Common myeloid progenitor, CD34-positive (primary cell): ENCODE data around the gene ELK4.
A peak's percentile ranks its signal among the peaks of the same experiment; 100 is the strongest.

Source experiments
- CTCF ChIA-PET: fragments of 350-600 bp; sonication (Branson Sonifier 250); formaldehyde crosslinking; loops from one replicate; lab custom pipeline; 2021; ENCODE audit warnings: antibody characterized with exemption; lab: Charles Lee
- POLR2A ChIA-PET: fragments of 350-600 bp; sonication (Branson Sonifier 250); formaldehyde crosslinking; loops from one replicate; lab custom pipeline; 2021; ENCODE audit warnings: antibody characterized with exemption; lab: Charles Lee
- DNase-seq, 3 donors: peaks; one replicate each; pipeline versions ENCODE4 v3.0.0 to v3.0.0-alpha.2; 2013
- H3K27ac ChIP-seq, 2 experiments: 1 replicate in 1 of 2; 2 replicates in 1 of 2; pipeline ENCODE4 v1.7.0; 2013; ENCODE audit warnings: inconsistent platforms in 2 of 2, low read length in 2 of 2, mild to moderate bottlenecking in 2 of 2, low read depth in 1 of 2, moderate library complexity in 1 of 2; ENCODE audit not compliant: severe bottlenecking in 2 of 2, insufficient read depth in 1 of 2, poor library complexity in 1 of 2
- H3K27me3 ChIP-seq, 5 experiments: replicated peaks in 2 of 5; 1 replicate in 3 of 5; 2 replicates in 2 of 5; pipeline versions ENCODE4 v1.6.1 to v1.7.0; 2013; ENCODE audit warnings: low read length in 4 of 5, mild to moderate bottlenecking in 2 of 5, moderate library complexity in 2 of 5, inconsistent platforms in 1 of 5; ENCODE audit not compliant: insufficient read depth in 5 of 5, control insufficient read depth in 4 of 5
- H3K36me3 ChIP-seq, 4 experiments: 1 replicate in 2 of 4; 2 replicates in 2 of 4; pipeline versions ENCODE4 v1.6.1 to v1.7.0; 2013; ENCODE audit warnings: low read length in 3 of 4, control low read depth in 1 of 4, mild to moderate bottlenecking in 1 of 4; ENCODE audit not compliant: control insufficient read depth in 4 of 4, insufficient read depth in 4 of 4
- H3K4me1 ChIP-seq, 4 experiments: 1 replicate in 3 of 4; 2 replicates in 1 of 4; pipeline versions ENCODE4 v1.6.1 to v1.7.1; 2013; ENCODE audit warnings: low read length in 3 of 4, mild to moderate bottlenecking in 3 of 4, control low read depth in 1 of 4, inconsistent platforms in 1 of 4, moderate library complexity in 1 of 4; ENCODE audit not compliant: control insufficient read depth in 4 of 4, insufficient read depth in 4 of 4; ENCODE audit errors: control extremely low read depth in 1 of 4
- H3K4me3 ChIP-seq, 7 experiments: 1 replicate in 4 of 7; 2 replicates in 3 of 7; pipeline versions ENCODE4 v1.5.1 to v1.7.0; 2013; ENCODE audit warnings: mild to moderate bottlenecking in 7 of 7, low read length in 6 of 7, moderate library complexity in 6 of 7, inconsistent platforms in 2 of 7, low read depth in 2 of 7, control low read depth in 1 of 7; ENCODE audit not compliant: insufficient read depth in 4 of 7, control insufficient read depth in 1 of 7; ENCODE audit errors: extremely low read depth in 1 of 7
- H3K9me3 ChIP-seq, 5 experiments: 1 replicate in 4 of 5; 2 replicates in 1 of 5; pipeline versions ENCODE4 v1.6.1 to v1.7.1; 2013; ENCODE audit warnings: low read length in 4 of 5, mild to moderate bottlenecking in 2 of 5, inconsistent platforms in 1 of 5, low read depth in 1 of 5, moderate library complexity in 1 of 5; ENCODE audit not compliant: control insufficient read depth in 4 of 5, insufficient read depth in 2 of 5; ENCODE audit errors: control extremely low read depth in 1 of 5
- WGBS: methylation state at CpG from one replicate; pipeline ENCODE4 v1.1.5; 2013; ENCODE audit not compliant: insufficient coverage; 5-methylcytosine and 5-hydroxymethylcytosine counted together

Gene ELK4

DNA sequence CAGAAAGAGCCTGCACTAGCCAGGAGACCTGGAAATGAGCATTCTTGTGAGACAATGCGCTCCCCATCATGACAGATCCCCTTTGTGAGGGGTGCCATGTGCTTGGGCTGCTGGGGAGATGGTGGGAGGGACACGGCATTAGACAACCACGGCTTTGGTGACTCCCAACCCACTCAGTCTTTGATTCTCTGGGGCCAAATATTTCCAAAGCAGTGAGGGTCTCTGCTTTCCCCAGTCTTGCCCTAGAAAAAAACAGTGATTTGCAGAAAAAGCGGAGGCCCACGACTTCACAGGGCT is 38.3 kb upstream of the ELK4 start:
- Histone ChIP-seq H3K27ac (peak overlapping the region in 1 of 2 experiments; percentile 5), H3K4me1 (peaks cover 0 to 71% (median 63%) of the 10 kb centered on the region in 4 experiments), H3K27me3 (no peaks in the 10 kb centered on the region), H3K4me3 (no peak overlapping the region), H3K9me3 (no peaks in the 10 kb centered on the region), H3K36me3 (peaks cover 2 to 14% (median 5%) of the 10 kb centered on the region in 4 experiments)
- ChIA-PET CTCF (interaction anchor here (1.0 to 32.2 kb wide), 3 partner anchors 10 to 78 kb away, joined by 3 to 1013 read pairs (median 99); no protein-coding TSS in a partner anchor), POLR2A (interaction anchor here (0.5 kb wide), 1 partner anchor 31 kb away, joined by 4 read pairs; no protein-coding TSS in a partner anchor)
- 97% methylated on average over 5 of the region's 5 CpGs for WGBS
- no peak for DNase-seq

DNA sequence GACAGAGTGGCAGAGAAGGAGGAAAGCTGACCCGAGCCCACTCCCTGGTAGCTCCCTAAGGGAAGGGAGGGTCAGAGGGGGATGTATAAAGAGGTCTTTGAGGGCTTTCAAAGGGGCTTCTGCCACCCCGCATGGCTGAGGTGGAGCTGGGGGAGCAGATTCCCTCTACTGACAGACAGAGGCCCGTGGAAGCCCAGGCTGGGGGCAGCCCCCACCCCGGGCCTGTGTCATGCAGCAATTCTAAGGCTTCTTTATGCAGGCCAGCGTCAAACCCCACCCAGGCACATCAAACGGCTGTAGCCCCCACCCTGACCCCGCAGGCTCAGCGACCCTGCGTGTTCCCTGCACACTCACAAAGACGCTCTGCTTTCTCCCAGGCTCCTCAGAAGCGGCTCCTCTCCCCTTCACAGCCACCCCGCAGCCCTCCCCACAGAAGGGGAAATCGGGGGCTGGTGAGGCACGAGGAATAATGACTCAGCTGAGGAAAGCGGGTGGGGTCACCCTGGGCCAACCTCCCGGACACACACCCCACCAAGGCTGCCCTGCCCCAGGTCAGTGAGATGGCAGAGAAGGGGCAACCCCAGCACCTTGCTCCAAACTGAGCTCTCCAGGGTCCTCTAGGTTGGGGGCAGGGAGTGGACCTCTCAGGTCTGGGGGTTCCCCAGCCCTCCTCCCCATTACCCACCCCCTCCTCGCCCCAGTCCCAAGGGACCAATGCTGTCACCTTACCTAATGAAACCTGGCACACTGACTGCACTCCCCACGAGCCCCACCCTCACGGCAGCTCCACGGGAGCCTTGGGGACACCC is 37.7 kb upstream of the ELK4 start:
- peak in 2 of 3 donors; percentile 67 to 74 for DNase-seq
- no peaks in the 10 kb centered on the region for H3K9me3 ChIP-seq
- peak overlapping the region in 4 of 7 experiments; percentile 15 to 43 (median 30) for H3K4me3 ChIP-seq
- peaks cover 0 to 73% (median 66%) of the 10 kb centered on the region in 4 experiments for H3K4me1 ChIP-seq
- H3K27ac ChIP-seq: peak overlapping the region in 1 of 2 experiments; percentile 61
- no peaks in the 10 kb centered on the region for H3K27me3 ChIP-seq
- ChIA-PET POLR2A (interaction anchor here (0.5 kb wide), 1 partner anchor 32 kb away, joined by 4 read pairs; no protein-coding TSS in a partner anchor), CTCF (interaction anchor here (1.0 to 32.2 kb wide), 3 partner anchors 9 to 37 kb away, joined by 3 to 1013 read pairs (median 99); no protein-coding TSS in a partner anchor)
- peaks cover 0 to 14% (median 6%) of the 10 kb centered on the region in 4 experiments for H3K36me3 ChIP-seq
- 28% methylated on average over 13 of the region's 20 CpGs for WGBS

- ChIA-PET CTCF (interaction anchor here (1.0 to 32.2 kb wide), 3 partner anchors 9 to 37 kb away, joined by 3 to 1013 read pairs (median 99); no protein-coding TSS in a partner anchor), POLR2A (no interaction called here)
- WGBS: 43% methylated on average over 3 of the region's 5 CpGs
- H3K9me3 ChIP-seq: no peaks in the 10 kb centered on the region
- peak overlapping the region in 3 of 7 experiments; percentile 8 to 35 (median 15) for H3K4me3 ChIP-seq
- H3K27me3 ChIP-seq: no peaks in the 10 kb centered on the region
- peaks cover 0 to 79% (median 72%) of the 10 kb centered on the region in 4 experiments for H3K4me1 ChIP-seq
- H3K27ac ChIP-seq: peak overlapping the region in 1 of 2 experiments; percentile 61
- H3K36me3 ChIP-seq: peaks cover 0 to 16% (median 6%) of the 10 kb centered on the region in 4 experiments
- peak in 2 of 3 donors; percentile 80 for DNase-seq
These were observed 37.1 kb upstream of the ELK4 start for GRCh38 chr1:205668951-205669340.

DNA sequence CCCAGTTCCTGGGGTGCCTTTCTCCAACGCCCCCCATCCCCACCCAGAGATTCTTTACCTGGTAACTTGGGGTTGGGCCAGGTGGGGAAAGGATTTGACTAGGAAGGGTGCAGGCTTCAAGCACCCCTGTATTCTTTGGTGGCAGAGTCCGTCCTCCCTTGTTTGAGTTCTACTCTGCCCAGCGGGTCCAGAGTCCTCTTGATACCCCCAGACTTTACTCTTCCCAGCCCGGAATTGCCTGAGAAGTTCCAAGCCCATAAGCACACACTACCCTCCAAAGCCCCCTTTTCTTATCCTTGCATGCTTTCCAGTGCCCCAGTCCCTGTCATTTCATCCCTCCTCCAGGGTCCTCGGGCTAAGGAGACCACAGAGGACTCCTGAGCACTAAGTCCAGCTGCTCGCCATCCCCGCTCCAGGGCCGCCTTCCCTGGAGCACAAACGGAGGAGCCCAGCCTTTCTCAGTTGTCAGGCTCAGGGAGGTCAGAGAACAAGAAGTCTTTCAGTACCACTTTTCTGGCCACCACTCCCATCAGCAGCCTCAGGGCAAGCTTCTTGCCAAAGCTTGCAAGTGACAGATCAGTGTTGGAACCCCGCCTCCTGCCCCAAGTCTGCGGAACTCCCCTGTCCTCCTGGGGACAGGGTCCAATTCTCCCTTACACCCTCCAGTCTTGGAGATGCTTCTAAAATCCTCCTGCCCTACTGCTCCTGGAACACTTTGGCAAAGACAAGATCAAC is 36.3 kb upstream of the ELK4 start:
- peaks cover 4 to 19% (median 7%) of the 10 kb centered on the region in 4 experiments for H3K36me3 ChIP-seq
- H3K4me1 ChIP-seq: peaks cover 0 to 83% (median 74%) of the 10 kb centered on the region in 4 experiments
- POLR2A ChIA-PET: no interaction called here
- no peaks in the 10 kb centered on the region for H3K9me3 ChIP-seq
- DNase-seq: no peak
- peak overlapping the region in 1 of 7 experiments; percentile 39 for H3K4me3 ChIP-seq
- H3K27me3 ChIP-seq: no peaks in the 10 kb centered on the region
- WGBS: 95% methylated on average over 11 of the region's 11 CpGs
- CTCF ChIA-PET: interaction anchor here (0.9 to 32.2 kb wide), 6 partner anchors 8 to 38 kb away, joined by 3 to 1013 read pairs (median 12); partner anchors contain the start of gene SLC45A3
- H3K27ac ChIP-seq: no peak overlapping the region

DNA sequence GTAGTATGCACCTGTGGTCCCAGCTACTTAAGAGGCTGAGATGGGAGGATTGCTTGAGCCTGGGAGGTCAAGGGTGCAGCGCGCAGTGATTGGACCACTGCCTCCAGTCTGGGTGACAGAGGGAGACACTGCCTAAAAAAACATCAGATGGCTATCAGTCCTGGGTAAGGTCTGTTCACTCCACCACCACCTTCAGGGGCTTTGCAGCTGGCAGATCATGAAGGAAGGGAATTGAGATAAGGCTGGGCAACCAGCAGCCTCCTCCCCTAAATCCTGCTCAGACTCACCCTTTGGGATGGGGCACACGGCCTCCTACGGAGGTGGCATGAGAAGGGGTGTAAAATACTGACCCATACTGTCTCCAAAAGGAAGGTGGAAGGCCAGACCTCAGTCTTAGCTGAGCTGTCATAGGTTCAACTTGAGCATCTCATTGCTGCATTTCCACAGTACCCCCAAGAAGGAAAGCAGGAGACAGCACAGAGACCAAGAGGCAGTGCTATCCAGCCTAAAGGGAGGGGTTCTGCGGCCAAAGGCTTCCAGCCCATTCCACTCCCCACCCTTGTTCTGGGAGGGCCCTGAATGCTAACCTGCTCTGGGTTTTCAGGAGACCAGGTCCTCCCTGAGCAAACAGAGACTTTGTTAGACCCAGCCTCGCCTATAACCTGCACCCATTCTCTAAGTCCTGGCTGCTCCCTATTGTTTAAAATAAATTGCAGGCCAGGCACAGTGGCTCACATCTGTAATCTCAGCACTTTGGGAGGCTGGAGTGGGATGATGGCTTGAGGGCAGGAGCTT is 34.8 kb upstream of the ELK4 start:
- DNase-seq: no peak
- WGBS: 89% methylated on average over 4 of the region's 6 CpGs
- POLR2A ChIA-PET: no interaction called here
- Histone ChIP-seq H3K27me3 (no peaks in the 10 kb centered on the region), H3K27ac (peak overlapping the region in 1 of 2 experiments; percentile 19), H3K9me3 (no peaks in the 10 kb centered on the region), H3K36me3 (peaks cover 3 to 24% (median 14%) of the 10 kb centered on the region in 4 experiments), H3K4me3 (no peak overlapping the region), H3K4me1 (peaks cover 0 to 73% (median 70%) of the 10 kb centered on the region in 4 experiments)
- CTCF ChIA-PET: interaction anchor here (1.3 to 32.2 kb wide), 8 partner anchors 6 to 80 kb away, joined by 3 to 1013 read pairs (median 5); partner anchors contain the start of gene SLC45A3
